Measurements from ENCODE around the gene CBFA2T2. TPM values are rescaled to one million over a fixed set of nuclear protein-coding genes. Genes with fewer than 3 reads are reported as not detected.
A peak's percentile ranks its signal among the peaks of the same experiment; 100 is the strongest.
"Not testable (repeated sequence)": the region's sequence is repeated elsewhere in the genome, so short reads cannot be mapped to it uniquely, and the experiment has no call there.

The CBFA2T2 gene
- total and polyA plus RNA-seq, 4 experiments from 2014 or later = 16.5 to 43.4 (median 33.6) TPM

DNA sequence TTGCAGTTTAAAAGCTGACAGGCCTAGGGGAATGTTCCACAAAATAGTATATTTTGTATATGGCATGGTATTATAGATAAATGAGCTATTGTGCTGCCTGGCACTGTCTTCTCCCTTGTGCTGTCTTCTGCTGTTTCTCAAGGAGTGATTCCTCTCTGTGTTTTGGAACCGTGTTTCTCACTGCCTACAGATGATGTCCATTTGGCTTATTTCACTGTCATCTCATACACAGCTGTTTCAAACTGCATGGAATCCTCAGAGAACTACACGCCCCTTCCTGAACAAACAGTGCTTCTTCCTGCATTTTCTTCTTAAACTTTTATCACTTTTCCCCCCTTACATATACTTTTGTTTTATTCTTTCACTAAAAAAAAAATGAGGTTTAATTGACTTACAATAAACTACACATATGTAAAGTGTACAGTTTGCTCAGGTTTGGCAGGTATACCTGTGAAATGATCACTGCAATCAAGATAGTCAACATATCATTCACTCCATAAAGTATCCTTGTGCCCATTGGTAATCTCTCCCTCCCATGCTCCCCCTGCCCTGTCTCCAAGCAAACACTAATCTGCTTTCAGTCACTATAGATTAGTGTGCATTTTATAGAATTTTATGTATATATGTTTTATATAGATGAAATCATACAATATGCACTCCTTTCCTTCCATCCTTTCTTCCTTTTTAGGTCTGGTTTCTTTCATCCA lies 43.0 kb downstream of the CBFA2T2 start:
- Mint-ChIP-seq H3K27me3 (no peaks in the 10 kb centered on the region), H3K4me1 (peaks cover 21 to 38% (median 31%) of the 10 kb centered on the region in 4 donors), H3K9me3 (no peaks in the 10 kb centered on the region), H3K27ac (peak overlapping the region in 3 of 7 donors; percentile 24 to 76 (median 36)), H3K36me3 (peaks cover 4 to 13% of the 10 kb centered on the region in 2 donors), H3K4me3 (no peak overlapping the region)
- POLR2A ChIA-PET (ENCODE audit: partially characterized antibody) = interaction anchor here (2.3 kb wide), 1 partner anchor 43 kb away, joined by 5 read pairs; the partner anchor contains the start of gene CBFA2T2
- Histone ChIP-seq H3K4me1 (ENCODE audit: insufficient read depth, low read length) (peaks cover 6% of the 10 kb centered on the region), H3K4me3 (ENCODE audit: low read length in 2 of 2) (no peak overlapping the region), H3K36me3 (ENCODE audit: insufficient read depth, low read length) (no peaks in the 10 kb centered on the region), H3K27ac (ENCODE audit: low read depth, low read length) (no peak overlapping the region), H3K27me3 (ENCODE audit: insufficient read depth, low read length) (no peaks in the 10 kb centered on the region), H3K9me3 (ENCODE audit: control insufficient read depth in 1 of 2, low read length in 2 of 2) (no peaks in the 10 kb centered on the region)
- DNase-seq = no peak
- CTCF ChIA-PET (ENCODE audit: partially characterized antibody) = no interaction called here
- intact Hi-C loops (cut with micrococcal nuclease) = no loop called here

DNA sequence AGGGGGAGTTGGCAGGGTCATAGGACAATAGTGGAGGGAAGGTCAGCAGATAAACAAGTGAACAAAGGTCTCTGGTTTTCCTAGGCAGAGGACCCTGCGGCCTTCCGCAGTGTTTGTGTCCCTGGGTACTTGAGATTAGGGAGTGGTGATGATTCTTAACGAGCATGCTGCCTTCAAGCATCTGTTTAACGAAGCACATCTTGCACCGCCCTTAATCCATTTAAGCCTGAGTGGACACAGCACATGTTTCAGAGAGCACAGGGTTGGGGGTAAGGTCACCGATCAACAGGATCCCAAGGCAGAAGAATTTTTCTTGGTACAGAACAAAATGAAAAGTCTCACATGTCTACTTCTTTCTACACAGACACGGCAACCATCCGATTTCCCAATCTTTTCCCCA lies 45.8 kb downstream of the CBFA2T2 start:
- H3K36me3 Mint-ChIP-seq; H3K27ac Mint-ChIP-seq; H3K4me1 ChIP-seq (ENCODE audit: insufficient read depth, low read length); CTCF ChIA-PET (ENCODE audit: partially characterized antibody); POLR2A ChIA-PET (ENCODE audit: partially characterized antibody); H3K27me3 ChIP-seq (ENCODE audit: insufficient read depth, low read length); H3K9me3 Mint-ChIP-seq; H3K27ac ChIP-seq (ENCODE audit: low read depth, low read length); intact Hi-C loops (cut with micrococcal nuclease); H3K4me3 Mint-ChIP-seq; H3K9me3 ChIP-seq (ENCODE audit: control insufficient read depth in 1 of 2, low read length in 2 of 2); H3K4me3 ChIP-seq (ENCODE audit: low read length in 2 of 2); H3K27me3 Mint-ChIP-seq; H3K36me3 ChIP-seq (ENCODE audit: insufficient read depth, low read length); DNase-seq: not testable (repeated sequence)
- H3K4me1 Mint-ChIP-seq = peaks cover 22 to 41% (median 31%) of the 10 kb centered on the region in 4 donors

DNA sequence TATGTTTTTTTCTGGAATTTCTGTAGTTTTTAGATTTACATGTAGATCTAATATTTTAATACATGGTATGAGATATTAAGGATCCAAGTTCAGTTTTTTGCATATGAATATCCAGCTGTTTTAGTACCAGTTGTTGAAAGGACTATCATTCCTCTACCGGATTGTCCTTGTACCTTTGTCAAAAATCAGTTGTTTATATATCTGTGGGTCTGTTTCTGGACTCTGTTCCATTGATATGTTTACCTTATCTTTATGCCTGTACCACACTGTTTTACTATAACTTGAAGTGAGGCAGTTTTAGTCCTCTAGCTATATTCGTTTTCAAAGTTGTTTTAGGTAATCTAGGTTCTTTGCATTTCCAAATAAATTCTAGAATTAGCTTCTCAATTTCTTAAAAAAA lies 47.7 kb downstream of the CBFA2T2 start:
- no peaks in the 10 kb centered on the region for H3K27me3 Mint-ChIP-seq
- no peaks in the 10 kb centered on the region for H3K36me3 ChIP-seq (ENCODE audit: insufficient read depth, low read length)
- ChIA-PET POLR2A (ENCODE audit: partially characterized antibody) (no interaction called here), CTCF (ENCODE audit: partially characterized antibody) (interaction anchor here (0.6 kb wide), 1 partner anchor 35 kb away, joined by 3 read pairs; no protein-coding TSS in a partner anchor)
- no peaks in the 10 kb centered on the region for H3K27me3 ChIP-seq (ENCODE audit: insufficient read depth, low read length)
- peaks cover 9 to 24% (median 17%) of the 10 kb centered on the region in 4 donors for H3K4me1 Mint-ChIP-seq
- peak overlapping the region in 1 of 7 donors; percentile 89 for H3K27ac Mint-ChIP-seq
- no peaks in the 10 kb centered on the region for H3K4me1 ChIP-seq (ENCODE audit: insufficient read depth, low read length)
- no peak overlapping the region for H3K4me3 ChIP-seq (ENCODE audit: low read length in 2 of 2)
- H3K4me3 Mint-ChIP-seq = no peak overlapping the region
- H3K27ac ChIP-seq (ENCODE audit: low read depth, low read length) = no peak overlapping the region
- H3K9me3 ChIP-seq (ENCODE audit: control insufficient read depth in 1 of 2, low read length in 2 of 2) = no peaks in the 10 kb centered on the region
- H3K36me3 Mint-ChIP-seq = peaks cover 4 to 9% of the 10 kb centered on the region in 2 donors
- DNase-seq = no peak
- no peaks in the 10 kb centered on the region for H3K9me3 Mint-ChIP-seq
- intact Hi-C loops (cut with micrococcal nuclease) = no loop called here

GRCh38 chr20:33539129-33539528 lies 49.2 kb downstream of the CBFA2T2 start:
- H3K36me3 ChIP-seq (ENCODE audit: insufficient read depth, low read length) = no peaks in the 10 kb centered on the region
- ChIA-PET POLR2A (ENCODE audit: partially characterized antibody) (interaction anchor here (0.6 kb wide), 1 partner anchor 25 kb away, joined by 3 read pairs; no protein-coding TSS in a partner anchor), CTCF (ENCODE audit: partially characterized antibody) (no interaction called here)
- intact Hi-C loops (cut with micrococcal nuclease) = no loop called here
- no peak overlapping the region for H3K27ac ChIP-seq (ENCODE audit: low read depth, low read length)
- Mint-ChIP-seq H3K36me3 (peaks cover 4 to 9% of the 10 kb centered on the region in 2 donors), H3K9me3 (no peaks in the 10 kb centered on the region), H3K27ac (peak overlapping the region in 3 of 7 donors; percentile 4 to 25 (median 15)), H3K4me3 (no peak overlapping the region), H3K4me1 (peaks cover 9 to 20% (median 15%) of the 10 kb centered on the region in 4 donors), H3K27me3 (no peaks in the 10 kb centered on the region)
- DNase-seq = no peak
- no peak overlapping the region for H3K4me3 ChIP-seq (ENCODE audit: low read length in 2 of 2)
- no peaks in the 10 kb centered on the region for H3K9me3 ChIP-seq (ENCODE audit: control insufficient read depth in 1 of 2, low read length in 2 of 2)
- H3K4me1 ChIP-seq (ENCODE audit: insufficient read depth, low read length) = no peaks in the 10 kb centered on the region
- no peaks in the 10 kb centered on the region for H3K27me3 ChIP-seq (ENCODE audit: insufficient read depth, low read length)

GRCh38 chr20:33540427-33540826 lies 50.5 kb downstream of the CBFA2T2 start:
- Histone ChIP-seq H3K4me3 (ENCODE audit: low read length in 2 of 2) (no peak overlapping the region), H3K27me3 (ENCODE audit: insufficient read depth, low read length) (no peaks in the 10 kb centered on the region), H3K36me3 (ENCODE audit: insufficient read depth, low read length) (no peaks in the 10 kb centered on the region), H3K4me1 (ENCODE audit: insufficient read depth, low read length) (no peaks in the 10 kb centered on the region), H3K9me3 (ENCODE audit: control insufficient read depth in 1 of 2, low read length in 2 of 2) (no peaks in the 10 kb centered on the region), H3K27ac (ENCODE audit: low read depth, low read length) (no peak overlapping the region)
- Mint-ChIP-seq H3K4me1 (peaks cover 10 to 20% (median 16%) of the 10 kb centered on the region in 4 donors), H3K27me3 (no peaks in the 10 kb centered on the region), H3K27ac (no peak overlapping the region), H3K4me3 (no peak overlapping the region), H3K36me3 (peaks cover 4 to 9% of the 10 kb centered on the region in 2 donors), H3K9me3 (no peaks in the 10 kb centered on the region)
- POLR2A ChIA-PET (ENCODE audit: partially characterized antibody) = no interaction called here
- intact Hi-C loops (cut with micrococcal nuclease) = no loop called here
- DNase-seq = no peak
- CTCF ChIA-PET (ENCODE audit: partially characterized antibody) = no interaction called here

DNA sequence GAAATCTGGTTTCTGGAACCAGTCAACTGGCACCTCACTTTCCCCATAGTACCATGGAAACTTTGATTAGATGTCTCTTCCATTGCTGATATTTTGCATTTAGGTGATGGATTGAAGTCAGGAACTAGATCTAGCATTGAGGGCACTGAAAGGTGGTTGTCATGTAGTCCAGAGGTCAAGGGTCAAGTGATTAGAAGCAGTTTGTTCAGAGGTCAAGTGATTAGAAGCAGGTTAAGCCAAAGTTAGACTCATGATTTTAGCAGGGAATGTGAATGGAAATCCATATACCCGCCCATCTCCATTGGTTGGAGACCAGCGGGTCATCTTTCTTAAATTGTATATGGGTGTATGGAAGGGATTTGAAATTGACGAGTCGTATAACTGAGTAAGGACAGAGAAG lies 51.2 kb downstream of the CBFA2T2 start:
- Mint-ChIP-seq H3K36me3 (peaks cover 4 to 9% of the 10 kb centered on the region in 2 donors), H3K9me3 (no peaks in the 10 kb centered on the region), H3K27me3 (no peaks in the 10 kb centered on the region), H3K4me1 (peaks cover 10 to 20% (median 16%) of the 10 kb centered on the region in 4 donors), H3K4me3 (no peak overlapping the region), H3K27ac (no peak overlapping the region)
- no peak overlapping the region for H3K4me3 ChIP-seq (ENCODE audit: low read length in 2 of 2)
- CTCF ChIA-PET (ENCODE audit: partially characterized antibody) = no interaction called here
- H3K4me1 ChIP-seq (ENCODE audit: insufficient read depth, low read length) = no peaks in the 10 kb centered on the region
- no peak overlapping the region for H3K27ac ChIP-seq (ENCODE audit: low read depth, low read length)
- DNase-seq = no peak
- POLR2A ChIA-PET (ENCODE audit: partially characterized antibody) = no interaction called here
- H3K36me3 ChIP-seq (ENCODE audit: insufficient read depth, low read length) = no peaks in the 10 kb centered on the region
- intact Hi-C loops (cut with micrococcal nuclease) = no loop called here
- H3K27me3 ChIP-seq (ENCODE audit: insufficient read depth, low read length) = no peaks in the 10 kb centered on the region
- no peaks in the 10 kb centered on the region for H3K9me3 ChIP-seq (ENCODE audit: control insufficient read depth in 1 of 2, low read length in 2 of 2)

DNA sequence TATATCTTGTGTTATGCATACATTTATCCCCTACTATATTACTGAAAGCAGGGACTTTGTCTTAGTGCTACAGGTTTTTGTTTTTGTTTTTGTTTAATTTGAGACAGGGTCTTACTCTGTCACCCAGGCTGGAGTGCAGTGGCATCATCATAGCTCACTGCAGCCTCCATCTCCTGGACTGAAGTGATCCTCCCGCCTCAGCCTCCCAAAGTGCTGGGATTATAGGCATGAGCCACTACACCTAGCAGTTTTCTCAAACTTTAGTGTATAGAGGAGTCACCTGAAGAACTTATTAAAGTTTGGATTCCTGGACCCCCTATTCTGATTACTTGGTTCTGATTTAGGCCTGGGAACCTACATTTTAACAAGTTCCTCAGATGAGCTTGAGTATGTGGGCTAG lies 51.9 kb downstream of the CBFA2T2 start:
- H3K4me3 ChIP-seq (ENCODE audit: low read length in 2 of 2) = no peak overlapping the region
- H3K4me1 Mint-ChIP-seq = peaks cover 10 to 20% (median 16%) of the 10 kb centered on the region in 4 donors
- no peak overlapping the region for H3K4me3 Mint-ChIP-seq
- no peaks in the 10 kb centered on the region for H3K4me1 ChIP-seq (ENCODE audit: insufficient read depth, low read length)
- DNase-seq = no peak
- ChIA-PET CTCF (ENCODE audit: partially characterized antibody) (no interaction called here), POLR2A (ENCODE audit: partially characterized antibody) (no interaction called here)
- no peaks in the 10 kb centered on the region for H3K27me3 ChIP-seq (ENCODE audit: insufficient read depth, low read length)
- no peaks in the 10 kb centered on the region for H3K36me3 ChIP-seq (ENCODE audit: insufficient read depth, low read length)
- H3K27me3 Mint-ChIP-seq = no peaks in the 10 kb centered on the region
- intact Hi-C loops (cut with micrococcal nuclease) = no loop called here
- peaks cover 4 to 7% of the 10 kb centered on the region in 2 donors for H3K36me3 Mint-ChIP-seq
- no peaks in the 10 kb centered on the region for H3K9me3 ChIP-seq (ENCODE audit: control insufficient read depth in 1 of 2, low read length in 2 of 2)
- no peaks in the 10 kb centered on the region for H3K9me3 Mint-ChIP-seq
- H3K27ac ChIP-seq (ENCODE audit: low read depth, low read length) = no peak overlapping the region
- H3K27ac Mint-ChIP-seq = no peak overlapping the region

All from CD4-positive, alpha-beta memory T cell (primary cell).